Right lobe of liver (tissue), 4 donors: ENCODE data around the gene CLDN7.

Source experiments
- POLR2A ChIP-seq: fragments of 450-650 bp; IDR thresholded peaks from one replicate; pipeline ENCODE4 v1.6.1; 2017; ENCODE audit warnings: antibody characterized with exemption, mild to moderate bottlenecking
- TF ChIP-seq, protein P1 (sequence below), 4 donors: fragments of 200-600 bp in 3 of 4; fragments of 450-650 bp in 1 of 4; IDR thresholded peaks; one replicate each; pipeline versions ENCODE4 v1.5.1 to v1.8.0; 2016 to 2022; ENCODE audit warnings: antibody characterized with exemption in 4 of 4, mild to moderate bottlenecking in 2 of 4
- donor health status: DM: no; HTN: no; CAD: no.
- donor health status: DM: no; HTN: no; CAD: no.
- donor health status: DM: no; HTN: yes; CAD: no.

GRCh38 chr17:7211491-7212273 is 50.6 kb downstream of the CLDN7 start:
- no peak for TF ChIP-seq POLR2A
- TF ChIP-seq, protein P1, sequence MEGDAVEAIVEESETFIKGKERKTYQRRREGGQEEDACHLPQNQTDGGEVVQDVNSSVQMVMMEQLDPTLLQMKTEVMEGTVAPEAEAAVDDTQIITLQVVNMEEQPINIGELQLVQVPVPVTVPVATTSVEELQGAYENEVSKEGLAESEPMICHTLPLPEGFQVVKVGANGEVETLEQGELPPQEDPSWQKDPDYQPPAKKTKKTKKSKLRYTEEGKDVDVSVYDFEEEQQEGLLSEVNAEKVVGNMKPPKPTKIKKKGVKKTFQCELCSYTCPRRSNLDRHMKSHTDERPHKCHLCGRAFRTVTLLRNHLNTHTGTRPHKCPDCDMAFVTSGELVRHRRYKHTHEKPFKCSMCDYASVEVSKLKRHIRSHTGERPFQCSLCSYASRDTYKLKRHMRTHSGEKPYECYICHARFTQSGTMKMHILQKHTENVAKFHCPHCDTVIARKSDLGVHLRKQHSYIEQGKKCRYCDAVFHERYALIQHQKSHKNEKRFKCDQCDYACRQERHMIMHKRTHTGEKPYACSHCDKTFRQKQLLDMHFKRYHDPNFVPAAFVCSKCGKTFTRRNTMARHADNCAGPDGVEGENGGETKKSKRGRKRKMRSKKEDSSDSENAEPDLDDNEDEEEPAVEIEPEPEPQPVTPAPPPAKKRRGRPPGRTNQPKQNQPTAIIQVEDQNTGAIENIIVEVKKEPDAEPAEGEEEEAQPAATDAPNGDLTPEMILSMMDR (IDR thresholded peaks at IDR 0.05): no peak
